Ovary (tissue), 9 donors: ENCODE results near the gene TUBB2A. TPM values are rescaled to one million over a fixed set of nuclear protein-coding genes. Genes with fewer than 3 reads are reported as not detected.
"Not testable (repeated sequence)": the region's sequence is repeated elsewhere in the genome, so short reads cannot be mapped to it uniquely, and the experiment has no call there.

Experiments used
- DNase-seq, 5 donors: peaks; one replicate each; pipeline ENCODE4 v3.0.0-alpha.2; 2019 to 2020
- H3K27ac ChIP-seq, 2 donors: fragments of 200-600 bp; one replicate each; pipeline versions ENCODE4 v1.5.1 to v1.8.0; 2019 to 2022
- H3K27me3 ChIP-seq: fragments of 200-600 bp; one replicate; pipeline ENCODE4 v1.8.0; 2022
- H3K36me3 ChIP-seq: fragments of 200-600 bp; sonication (generic); one replicate; pipeline ENCODE4 v1.5.1; 2019
- H3K4me1 ChIP-seq: one replicate; pipeline ENCODE4 v1.8.1; 2013; ENCODE audit warnings: mild to moderate bottlenecking, moderate library complexity; ENCODE audit not compliant: insufficient read depth
- H3K4me3 ChIP-seq: fragments of 200-600 bp; sonication (generic); one replicate; pipeline ENCODE4 v1.5.1; 2017
- H3K9me3 ChIP-seq, 2 donors: fragments of 200-600 bp in 1 of 2; sonication (generic) in 1 of 2; one replicate each; pipeline versions ENCODE4 v1.5.1 to v1.8.1; 2013 to 2019; ENCODE audit warnings: mild to moderate bottlenecking in 1 of 2, moderate library complexity in 1 of 2
- EP300 ChIP-seq: sonication (generic); formaldehyde crosslinking; IDR thresholded peaks from one replicate; pipeline ENCODE4 v1.6.1; 2017; ENCODE audit warnings: antibody characterized with exemption
- POLR2A ChIP-seq: fragments of 450-650 bp; IDR thresholded peaks from one replicate; pipeline ENCODE4 v1.6.1; 2017; ENCODE audit warnings: antibody characterized with exemption, mild to moderate bottlenecking, moderate library complexity
- WGBS, 3 donors: extraction: QIAGEN DNeasy Blood & Tissue Kit in 1 of 3; methylation state at CpG; one replicate each; pipeline versions ENCODE4 v1.1.5 to v1.1.7; 2013 to 2017; 5-methylcytosine and 5-hydroxymethylcytosine counted together
- intact Hi-C, 4 donors: fragments of 100-400 bp; cut with DNase I; formaldehyde crosslinking; loops; one replicate each; pipeline versions ENCODE4 v1.11.0 to v1.15.1; 2022 to 2023
- polyA plus RNA-seq, 2 donors: library from polyadenylated mRNA; stranded (reverse); fragments of 200-250 nt in 1 of 2; fragments of 350-450 nt in 1 of 2; fragmentation: Illumina TruSeq in 1 of 2; extraction: RNeasy Lipid Tissue Mini Kit (QIAGEN cat#74804) in 1 of 2; gene quantifications; one replicate each; pipeline ENCODE4 v1.2.3, GENCODE V29; 2013 to 2014
- total RNA-seq, 7 donors: library from RNA; depleted of rRNA in 2 of 7; stranded (reverse); fragments of >200 nt in 2 of 7; fragmentation: NEBNext Ultra II Directional in 3 of 7; extraction: Animal tissue kit (Norgen Biotek cat#: 25700) in 3 of 7; gene quantifications; one replicate each; pipeline versions ENCODE4 v1.1.0 to v1.2.4, GENCODE V29; 2016 to 2023
- TF ChIP-seq, protein P1 (sequence below), 3 donors: fragments of 450-650 bp in 2 of 3; fragments of 200-600 bp in 1 of 3; IDR thresholded peaks; one replicate each; pipeline versions ENCODE4 v1.5.1 to v1.8.0; 2016 to 2022; ENCODE audit warnings: antibody characterized with exemption in 3 of 3, mild to moderate bottlenecking in 1 of 3
- donor health status: DM: no; HTN: no; CAD: no; lungs with moderate emphysema.
- donor health status: DM: no; HTN: no; CAD: no.
- donor health status: Bipolar disorder and iron deficiency.
- donor health status: DM: yes; HTN: yes; CAD: no.
- donor health status: DM: no; HTN: no; CAD: no.
- donor health status: DM: yes; HTN: yes; CAD: no.

The TUBB2A gene
- total and polyA plus RNA-seq, 9 donors, result 5.7 to 32.7 (median 10.9) TPM

GRCh38 chr6:3175715-3176402, 18.5 kb upstream of the TUBB2A start:
- no peak for TF ChIP-seq POLR2A
- no peak for TF ChIP-seq EP300
- TF ChIP-seq, protein P1, sequence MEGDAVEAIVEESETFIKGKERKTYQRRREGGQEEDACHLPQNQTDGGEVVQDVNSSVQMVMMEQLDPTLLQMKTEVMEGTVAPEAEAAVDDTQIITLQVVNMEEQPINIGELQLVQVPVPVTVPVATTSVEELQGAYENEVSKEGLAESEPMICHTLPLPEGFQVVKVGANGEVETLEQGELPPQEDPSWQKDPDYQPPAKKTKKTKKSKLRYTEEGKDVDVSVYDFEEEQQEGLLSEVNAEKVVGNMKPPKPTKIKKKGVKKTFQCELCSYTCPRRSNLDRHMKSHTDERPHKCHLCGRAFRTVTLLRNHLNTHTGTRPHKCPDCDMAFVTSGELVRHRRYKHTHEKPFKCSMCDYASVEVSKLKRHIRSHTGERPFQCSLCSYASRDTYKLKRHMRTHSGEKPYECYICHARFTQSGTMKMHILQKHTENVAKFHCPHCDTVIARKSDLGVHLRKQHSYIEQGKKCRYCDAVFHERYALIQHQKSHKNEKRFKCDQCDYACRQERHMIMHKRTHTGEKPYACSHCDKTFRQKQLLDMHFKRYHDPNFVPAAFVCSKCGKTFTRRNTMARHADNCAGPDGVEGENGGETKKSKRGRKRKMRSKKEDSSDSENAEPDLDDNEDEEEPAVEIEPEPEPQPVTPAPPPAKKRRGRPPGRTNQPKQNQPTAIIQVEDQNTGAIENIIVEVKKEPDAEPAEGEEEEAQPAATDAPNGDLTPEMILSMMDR (IDR thresholded peaks at IDR 0.05), result no peak
- no peaks in the 10 kb centered on the region for H3K27me3 ChIP-seq
- 46 to 49% (median 48%) methylated on average over 11 of the region's 11 CpGs for WGBS, 3 donors
- intact Hi-C loops, result no loop called here
- H3K36me3 ChIP-seq, result no peaks in the 10 kb centered on the region
- no peak overlapping the region for H3K27ac ChIP-seq
- H3K4me1 ChIP-seq, result no peaks in the 10 kb centered on the region
- no peak overlapping the region for H3K4me3 ChIP-seq
- H3K9me3 ChIP-seq, result no peaks in the 10 kb centered on the region
- DNase-seq, result no peak

DNA sequence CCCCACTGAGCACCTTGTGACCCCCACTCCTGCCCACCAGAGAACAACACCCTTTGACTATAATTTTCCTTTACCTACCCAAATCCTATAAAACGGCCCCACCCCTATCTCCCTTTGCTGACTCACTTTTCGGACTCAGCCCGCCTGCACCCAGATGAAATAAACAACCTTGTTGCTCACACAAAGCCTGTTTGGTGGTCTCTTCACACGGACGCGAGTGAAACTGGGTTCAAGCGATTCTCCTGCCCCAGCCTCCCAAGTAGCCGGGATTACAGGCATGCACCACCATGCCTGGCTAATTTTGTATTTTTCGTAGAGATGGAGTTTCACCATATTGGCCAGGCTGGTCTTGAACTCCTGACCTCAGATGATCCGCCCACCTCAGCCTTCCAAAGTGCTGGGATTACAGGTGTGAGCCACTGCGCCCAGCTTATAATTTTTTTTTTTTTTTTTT, 16.3 kb upstream of the TUBB2A start:
- H3K4me3 ChIP-seq, intact Hi-C loops, H3K27me3 ChIP-seq, DNase-seq, H3K4me1 ChIP-seq, H3K36me3 ChIP-seq, H3K27ac ChIP-seq, H3K9me3 ChIP-seq: not testable (repeated sequence)
- WGBS, 3 donors, result 90 to 94% (median 93%) methylated on average over 11 of the region's 11 CpGs

DNA sequence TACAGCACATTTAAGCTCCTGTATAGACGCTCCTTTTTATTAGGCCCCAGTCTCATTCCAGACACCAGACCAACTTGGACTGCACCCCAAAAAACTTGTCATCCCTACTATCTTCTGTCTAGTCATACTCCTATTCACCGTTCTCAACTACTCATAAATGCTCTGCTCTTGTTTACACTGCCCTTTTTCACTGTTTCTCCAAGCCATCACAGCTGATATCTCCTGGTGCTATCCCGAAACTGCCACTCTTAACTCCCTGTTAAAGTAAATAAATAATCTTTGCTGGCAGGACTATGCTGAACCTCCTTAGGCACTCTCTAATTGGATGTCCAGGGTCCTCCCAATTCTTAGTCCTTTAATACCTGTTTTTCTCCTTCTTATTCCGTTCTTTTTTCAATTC, 15.4 kb upstream of the TUBB2A start:
- H3K27me3 ChIP-seq, DNase-seq, H3K4me1 ChIP-seq, H3K4me3 ChIP-seq, H3K27ac ChIP-seq, intact Hi-C loops, H3K9me3 ChIP-seq, H3K36me3 ChIP-seq: not testable (repeated sequence)
- WGBS, 3 donors, result 84 to 86% (median 85%) methylated on average over 4 of the region's 4 CpGs

- H3K27ac ChIP-seq, H3K4me1 ChIP-seq, intact Hi-C loops, H3K4me3 ChIP-seq, H3K9me3 ChIP-seq, H3K36me3 ChIP-seq, H3K27me3 ChIP-seq, DNase-seq: not testable (repeated sequence)
- 75 to 80% (median 79%) methylated on average over 17 of the region's 17 CpGs for WGBS, 3 donors
Measured at GRCh38 chr6:3171313-3172175, 14.2 kb upstream of the TUBB2A start.

- H3K27me3 ChIP-seq, H3K27ac ChIP-seq, intact Hi-C loops, H3K9me3 ChIP-seq, H3K4me1 ChIP-seq, H3K36me3 ChIP-seq, DNase-seq, H3K4me3 ChIP-seq: not testable (repeated sequence)
- 86 to 89% (median 87%) methylated on average over 21 to 24 of the region's 24 CpGs for WGBS, 3 donors
Measured at GRCh38 chr6:3170676-3171075, 13.3 kb upstream of the TUBB2A start.

- H3K36me3 ChIP-seq, DNase-seq: not testable (repeated sequence)
- 93% methylated on average over 10 of the region's 10 CpGs for WGBS, 3 donors
Measured at GRCh38 chr6:3168046-3168445, 10.7 kb upstream of the TUBB2A start.

DNA sequence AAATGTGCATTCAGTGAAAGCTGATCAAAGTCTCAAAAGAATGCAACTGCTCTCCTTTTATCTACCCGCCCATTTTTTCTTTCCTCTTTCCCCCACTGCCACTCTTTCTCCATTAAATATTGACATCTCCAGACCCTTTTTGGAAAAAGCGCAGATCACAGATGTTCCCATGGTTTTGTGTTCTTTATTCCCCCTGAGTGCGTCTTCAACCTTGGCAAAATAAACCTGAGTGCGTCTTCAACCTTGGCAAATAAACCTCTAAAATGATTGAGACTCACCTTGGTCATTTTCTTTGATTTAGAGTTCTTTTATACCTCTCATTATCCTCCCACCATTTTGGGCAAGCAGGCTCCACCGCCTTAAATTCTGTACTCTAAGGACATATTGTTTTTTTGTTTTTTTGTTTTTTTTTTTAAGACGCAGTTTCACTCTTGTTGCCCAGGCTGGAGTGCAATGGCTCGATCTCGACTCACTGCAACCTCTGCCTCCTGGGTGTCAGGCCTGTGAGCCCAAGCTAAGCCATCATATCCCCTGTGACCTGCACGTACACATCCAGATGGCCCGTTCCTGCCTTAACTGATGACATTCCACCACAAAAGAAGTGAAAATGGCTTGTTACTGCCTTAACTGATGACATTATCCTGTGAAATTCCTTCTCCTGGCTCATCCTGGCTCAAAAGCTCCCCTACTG, 9.3 kb upstream of the TUBB2A start:
- intact Hi-C loops, result loop anchor here in 2 of 4 donors (10.0 kb wide), 2 partner anchors 48 to 88 kb away; partner anchors contain the start of gene PSMG4 (in 1 of the 2)
- whole genome bisulfite sequencing, 3 donors, result 81 to 88% (median 86%) methylated on average over 10 of the region's 10 CpGs
- H3K36me3 ChIP-seq, result not testable (repeated sequence)

More at GRCh38 chr6:3168046-3168445, 10.7 kb upstream of the TUBB2A start:
- H3K4me3 ChIP-seq, H3K27me3 ChIP-seq, H3K27ac ChIP-seq, H3K9me3 ChIP-seq, H3K4me1 ChIP-seq: not testable (repeated sequence)
- intact Hi-C loops, result loop anchor here in 2 of 4 donors (10.0 kb wide), 2 partner anchors 47 to 87 kb away; partner anchors contain the start of gene PSMG4 (in 1 of the 2)

More for the DNA sequence above, 9.3 kb upstream of the TUBB2A start:
- H3K4me1 ChIP-seq, H3K27me3 ChIP-seq, H3K4me3 ChIP-seq, H3K9me3 ChIP-seq, H3K27ac ChIP-seq, DNase-seq: not testable (repeated sequence)
